ENCODE data around the gene KIF26B. TPM values are rescaled to one million over a fixed set of nuclear protein-coding genes. Genes with fewer than 3 reads are reported as not detected.

The KIF26B gene
- total and polyA plus RNA-seq, 2 experiments from 2014 or later: 0.03 to 0.76 TPM

- Histone ChIP-seq H3K27me3 (ENCODE audit: insufficient read depth) (no peaks in the 10 kb centered on the region), H3F3A (replicated peaks; ENCODE audit: low read depth) (no peaks in the 10 kb centered on the region), H3K4me2 (no peak overlapping the region), H3K36me3 (ENCODE audit: insufficient read depth) (no peaks in the 10 kb centered on the region), H3K9me2 (ENCODE audit: insufficient read depth) (no peaks in the 10 kb centered on the region), H3K27ac (ENCODE audit: low read depth) (no peak overlapping the region), H3K4me3 (no peak overlapping the region), H2AFZ (no peak overlapping the region), H4K20me1 (replicated peaks; ENCODE audit: insufficient read depth) (no peaks in the 10 kb centered on the region), H3K4me1 (ENCODE audit: insufficient read depth) (no peaks in the 10 kb centered on the region), H3K79me2 (replicated peaks; ENCODE audit: insufficient read depth) (no peaks in the 10 kb centered on the region)
- no peak for TF ChIP-seq ZNF331 (CRISPR knock-in tag; IDR thresholded peaks at IDR 0.05; ENCODE audit: low read depth)
- no peak for TF ChIP-seq CREB1 (CRISPR knock-in tag; IDR thresholded peaks at IDR 0.05; ENCODE audit: low read depth)
- no peak for TF ChIP-seq ZNF114 (CRISPR knock-in tag; IDR thresholded peaks at IDR 0.05)
- no peak for TF ChIP-seq ZNF462 (CRISPR knock-in tag; IDR thresholded peaks at IDR 0.05)
- TF ChIP-seq EZH2 (IDR thresholded peaks at IDR 0.05; ENCODE audit: low read depth, unreplicated experiment): no peak
- no peak for TF ChIP-seq JUNB (IDR thresholded peaks at IDR 0.05; ENCODE audit: unreplicated experiment)
- TF ChIP-seq EZH2phosphoT487 (IDR thresholded peaks at IDR 0.05; ENCODE audit: unreplicated experiment): no peak
- no peak for TF ChIP-seq STAT1 (IDR thresholded peaks at IDR 0.05; ENCODE audit: unreplicated experiment)
- no peak for TF ChIP-seq NANOG (IDR thresholded peaks at IDR 0.05; ENCODE audit: borderline replicate concordance)
- TF ChIP-seq ETS1 (IDR thresholded peaks at IDR 0.05): no peak
- Mint-ChIP-seq H3K27ac (no peak overlapping the region), H3K36me3 (ENCODE audit: low read depth) (no peaks in the 10 kb centered on the region), H3K4me1 (no peaks in the 10 kb centered on the region), H3K4me3 (no peak overlapping the region), H3K27me3 (ENCODE audit: insufficient read depth, low read depth, poor library complexity) (no peaks in the 10 kb centered on the region), H3K9me3 (no peaks in the 10 kb centered on the region)
- DNase-seq (ENCODE audit: low spot score): no peak
- ATAC-seq: no peak
Measured at GRCh38 chr1:245397771-245398170, 243.0 kb downstream of the KIF26B start.
